Mesenchymal stem cell (in vitro differentiated cells and primary cell): ENCODE results near the gene GTPBP10.

ENCODE experiments used
- DNase-seq: peaks from one replicate; pipeline ENCODE4 v3.0.0-alpha.2; 2013
- H2AFZ ChIP-seq: one replicate; pipeline ENCODE4 v1.6.1; 2013; ENCODE audit warnings: low read depth, mild to moderate bottlenecking, control low read depth, inconsistent platforms, low read length, moderate library complexity
- H2AK5ac ChIP-seq: 2 replicates; pipeline ENCODE4 v1.6.1; 2013; ENCODE audit warnings: low read length, moderate library complexity, mild to moderate bottlenecking, inconsistent platforms; ENCODE audit not compliant: severe bottlenecking
- H2BK120ac ChIP-seq: one replicate; pipeline ENCODE4 v1.6.1; 2013; ENCODE audit warnings: low read depth, mild to moderate bottlenecking, inconsistent platforms, low read length, moderate library complexity
- H2BK12ac ChIP-seq, 2 experiments: one replicate each; pipeline ENCODE4 v1.6.1; 2013; ENCODE audit warnings: inconsistent platforms in 2 of 2, low read length in 2 of 2, mild to moderate bottlenecking in 2 of 2, moderate library complexity in 2 of 2, control low read depth in 1 of 2
- H2BK15ac ChIP-seq: one replicate; pipeline ENCODE4 v1.6.1; 2013; ENCODE audit warnings: mild to moderate bottlenecking, low read depth, inconsistent platforms; ENCODE audit not compliant: poor library complexity, severe bottlenecking
- H2BK5ac ChIP-seq: 2 replicates; pipeline ENCODE4 v1.6.1; 2013; ENCODE audit warnings: low read depth, mild to moderate bottlenecking, low read length, control low read depth, inconsistent platforms; ENCODE audit not compliant: poor library complexity, severe bottlenecking
- H3K14ac ChIP-seq, 2 experiments: one replicate each; pipeline ENCODE4 v1.6.1; 2013; ENCODE audit warnings: inconsistent platforms in 2 of 2, low read length in 2 of 2, control low read depth in 1 of 2, mild to moderate bottlenecking in 1 of 2, moderate library complexity in 1 of 2
- H3K18ac ChIP-seq, 2 experiments: one replicate each; pipeline ENCODE4 v1.6.1; 2013; ENCODE audit warnings: inconsistent platforms in 2 of 2, low read length in 2 of 2, control low read depth in 1 of 2, low read depth in 1 of 2, mild to moderate bottlenecking in 1 of 2
- H3K23ac ChIP-seq, 2 experiments: one replicate each; pipeline ENCODE4 v1.6.1; 2013; ENCODE audit warnings: inconsistent platforms in 2 of 2, low read length in 2 of 2, mild to moderate bottlenecking in 2 of 2, moderate library complexity in 2 of 2, control low read depth in 1 of 2
- H3K27ac ChIP-seq: 2 replicates; pipeline ENCODE4 v1.5.1; 2013; ENCODE audit warnings: mild to moderate bottlenecking, moderate library complexity, low read length, control low read depth, inconsistent platforms; ENCODE audit not compliant: poor library complexity, severe bottlenecking
- H3K27me3 ChIP-seq, 2 experiments: 2 replicates each; pipeline versions ENCODE4 v1.6.1 to v1.7.0; 2013; ENCODE audit warnings: low read length in 2 of 2, mild to moderate bottlenecking in 2 of 2, moderate library complexity in 2 of 2, control low read depth in 1 of 2, inconsistent platforms in 1 of 2; ENCODE audit not compliant: control insufficient read depth in 1 of 2, insufficient read depth in 1 of 2
- H3K36me3 ChIP-seq, 2 experiments: 2 replicates each; pipeline versions ENCODE4 v1.6.1 to v1.7.0; 2013; ENCODE audit warnings: low read length in 2 of 2, control low read depth in 1 of 2, inconsistent platforms in 1 of 2, low read depth in 1 of 2, mild to moderate bottlenecking in 1 of 2; ENCODE audit not compliant: insufficient read depth in 2 of 2, control insufficient read depth in 1 of 2
- H3K4ac ChIP-seq, 2 experiments: one replicate each; pipeline ENCODE4 v1.6.1; 2013; ENCODE audit warnings: inconsistent platforms in 2 of 2, low read length in 2 of 2, mild to moderate bottlenecking in 2 of 2, moderate library complexity in 2 of 2, control low read depth in 1 of 2, low read depth in 1 of 2
- H3K4me1 ChIP-seq: 2 replicates; pipeline ENCODE4 v1.6.1; 2013; ENCODE audit warnings: low read depth, low read length, control low read depth; ENCODE audit not compliant: control insufficient read depth, insufficient read depth
- H3K4me2 ChIP-seq: 2 replicates; pipeline ENCODE4 v1.6.1; 2013; ENCODE audit warnings: low read length, mild to moderate bottlenecking, inconsistent platforms; ENCODE audit not compliant: poor library complexity, severe bottlenecking
- H3K4me3 ChIP-seq, 2 experiments: 2 replicates each; pipeline versions ENCODE4 v1.5.1 to v1.7.0; 2013; ENCODE audit warnings: low read length in 2 of 2, mild to moderate bottlenecking in 2 of 2, control low read depth in 1 of 2, low read depth in 1 of 2; ENCODE audit not compliant: insufficient read depth in 1 of 2
- H3K79me1 ChIP-seq: replicated peaks from 2 replicates; pipeline ENCODE4 v1.6.1; 2013; ENCODE audit warnings: mild to moderate bottlenecking, control low read depth, low read length, inconsistent platforms; ENCODE audit not compliant: poor library complexity, severe bottlenecking
- H3K9ac ChIP-seq: 2 replicates; pipeline ENCODE4 v1.7.0; 2013; ENCODE audit warnings: mild to moderate bottlenecking, low read length, moderate library complexity
- H3K9me3 ChIP-seq: 2 replicates; pipeline ENCODE4 v1.7.0; 2013; ENCODE audit warnings: mild to moderate bottlenecking, low read length; ENCODE audit not compliant: control insufficient read depth
- H4K8ac ChIP-seq: one replicate; pipeline ENCODE4 v1.6.1; 2013; ENCODE audit warnings: inconsistent platforms, mild to moderate bottlenecking, low read length, moderate library complexity
- H4K91ac ChIP-seq: one replicate; pipeline ENCODE4 v1.6.1; 2013; ENCODE audit warnings: mild to moderate bottlenecking, low read length, inconsistent platforms
- WGBS: methylation state at CpG from one replicate; pipeline ENCODE4 v1.1.7; 2013; ENCODE audit warnings: mixed read lengths; 5-methylcytosine and 5-hydroxymethylcytosine counted together

Gene GTPBP10

DNA sequence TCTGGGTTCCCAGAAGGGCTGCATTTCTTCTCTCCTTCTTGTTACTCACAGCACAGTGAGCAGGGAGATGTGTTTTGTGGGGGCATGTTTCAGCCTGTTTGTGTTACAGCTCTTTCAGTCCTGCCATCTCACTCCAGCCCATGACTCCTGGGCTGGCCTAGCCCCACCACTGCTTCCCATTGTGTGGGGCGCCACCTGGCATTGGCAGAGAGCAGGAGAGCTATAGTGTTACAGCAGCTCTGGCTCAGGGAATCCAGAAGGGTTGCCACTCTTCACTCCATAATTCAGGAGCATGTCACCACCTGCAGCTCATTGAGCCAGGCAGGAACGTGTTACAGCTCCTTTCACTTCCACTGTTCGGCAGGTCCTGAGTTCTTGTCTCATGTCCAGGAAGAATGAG lies 86.7 kb downstream of the GTPBP10 start:
- Histone ChIP-seq H2BK15ac (no peak overlapping the region), H3K23ac (no peak overlapping the region), H2BK12ac (no peak overlapping the region), H2AFZ (no peak overlapping the region), H3K27ac (no peak overlapping the region), H3K4me3 (no peak overlapping the region), H2BK5ac (no peak overlapping the region), H3K4me1 (no peaks in the 10 kb centered on the region), H2BK120ac (no peak overlapping the region), H4K8ac (no peak overlapping the region), H3K4ac (no peak overlapping the region), H3K4me2 (no peak overlapping the region), H3K14ac (no peak overlapping the region), H3K79me1 (no peaks in the 10 kb centered on the region), H4K91ac (no peak overlapping the region), H3K9ac (no peak overlapping the region), H3K27me3 (no peaks in the 10 kb centered on the region), H2AK5ac (no peak overlapping the region), H3K36me3 (no peaks in the 10 kb centered on the region), H3K9me3 (peaks cover 23% of the 10 kb centered on the region), H3K18ac (no peak overlapping the region)
- no peak for DNase-seq
- WGBS, result 58% methylated on average over 3 of the region's 3 CpGs
